ENCODE results near the gene CCDC90B. TPM values are rescaled to one million over a fixed set of nuclear protein-coding genes. Genes with fewer than 3 reads are reported as not detected.
A peak's percentile ranks its signal among the peaks of the same experiment; 100 is the strongest.

The CCDC90B gene
- total RNA-seq, 1 experiment from 2014 or later, result 35.9 TPM

DNA sequence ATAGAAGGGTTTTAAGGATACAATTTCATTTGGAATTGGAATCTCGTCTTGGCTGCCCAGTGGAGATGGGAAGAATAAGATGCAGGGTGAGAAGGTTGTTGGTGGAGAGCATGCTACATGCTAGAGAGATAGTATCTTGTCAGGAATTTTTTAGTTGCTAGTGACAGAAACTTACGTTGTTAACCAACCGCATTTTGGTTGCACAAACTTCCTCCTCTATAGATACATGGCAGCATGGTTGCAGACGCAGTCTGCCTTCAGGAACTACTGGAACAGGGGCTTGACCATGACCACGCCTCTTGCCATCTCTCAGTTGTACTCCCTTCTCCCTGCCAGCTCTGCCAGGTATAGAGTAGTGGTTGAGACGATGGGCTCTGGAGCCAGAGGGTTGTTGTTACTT lies 13.5 kb upstream of the CCDC90B start:
- Histone ChIP-seq H3K4ac (ENCODE audit: low read depth, low read length) (no peak overlapping the region), H2BK5ac (ENCODE audit: insufficient read length, low read length) (no peak overlapping the region), H4K91ac (ENCODE audit: insufficient read length, low read depth, low read length) (no peak overlapping the region), H3K56ac (ENCODE audit: insufficient read length, low read depth, low read length) (no peak overlapping the region), H2AFZ (ENCODE audit: low read length) (no peak overlapping the region), H3K27me3 (ENCODE audit: insufficient read depth, low read length) (no peaks in the 10 kb centered on the region; the same call in 1 of the 2 replicates), H3K14ac (ENCODE audit: insufficient read depth, low read length) (0 out of 2 replicates have a peak overlapping the region, but pooled peaks have one; percentile 42), H3K9me3 (ENCODE audit: control insufficient read depth, low read depth, low read length) (no peaks in the 10 kb centered on the region), H3K4me2 (ENCODE audit: insufficient read depth, insufficient read length, low read length) (no peak overlapping the region), H2BK20ac (ENCODE audit: low read depth, low read length, poor library complexity, severe bottlenecking) (no peak overlapping the region), H2BK12ac (ENCODE audit: insufficient read length, low read depth, low read length) (no peak overlapping the region), H4K8ac (replicated peaks; ENCODE audit: insufficient read length, low read depth, low read length) (peak overlapping the region; percentile 45), H3K27ac (ENCODE audit: insufficient read length, low read depth, low read length) (no peak overlapping the region), H3K79me2 (ENCODE audit: insufficient read depth, low read length) (no peaks in the 10 kb centered on the region), H2BK15ac (ENCODE audit: low read depth, low read length) (no peak overlapping the region), H3K18ac (ENCODE audit: insufficient read length, low read depth, low read length) (no peak overlapping the region), H3K23ac (ENCODE audit: insufficient read length, low read depth, low read length) (no peak overlapping the region), H2AK5ac (ENCODE audit: insufficient read length, low read length) (no peak overlapping the region), H2BK120ac (ENCODE audit: low read depth, low read length, poor library complexity, severe bottlenecking) (no peak overlapping the region), H3T11ph (ENCODE audit: low read length) (no peak overlapping the region), H3K79me1 (ENCODE audit: insufficient read depth, low read depth, low read length, poor library complexity, severe bottlenecking) (no peaks in the 10 kb centered on the region), H3K9ac (ENCODE audit: extremely low read depth, insufficient read length, low read length) (no peak overlapping the region), H4K5ac (ENCODE audit: insufficient read length, low read depth, low read length) (no peak overlapping the region), H3K23me2 (ENCODE audit: insufficient read length, low read depth, low read length, poor library complexity, severe bottlenecking) (no peaks in the 10 kb centered on the region), H4K20me1 (ENCODE audit: control insufficient read depth, insufficient read depth, insufficient read length) (no peaks in the 10 kb centered on the region), H3K4me1 (ENCODE audit: insufficient read depth, low read length) (no peaks in the 10 kb centered on the region)
- DNase-seq, result no peak
- WGBS (ENCODE audit: extremely low coverage, insufficient read length, low lambda C conversion rate), result no CpG with 5 or more reads among the region's 6 CpGs
- Mint-ChIP-seq H3K9me3 (no peaks in the 10 kb centered on the region), H3K27me3 (ENCODE audit: low read depth) (no peaks in the 10 kb centered on the region; the same call in 1 of the 2 replicates), H3K36me3 (ENCODE audit: insufficient read depth in 1 of 3, low read depth in 3 of 3) (no peaks in the 10 kb centered on the region), H3K27ac (no peak overlapping the region), H3K4me1 (no peaks in the 10 kb centered on the region), H3K4me3 (no peak overlapping the region)
- TF ChIP-seq, protein P1, sequence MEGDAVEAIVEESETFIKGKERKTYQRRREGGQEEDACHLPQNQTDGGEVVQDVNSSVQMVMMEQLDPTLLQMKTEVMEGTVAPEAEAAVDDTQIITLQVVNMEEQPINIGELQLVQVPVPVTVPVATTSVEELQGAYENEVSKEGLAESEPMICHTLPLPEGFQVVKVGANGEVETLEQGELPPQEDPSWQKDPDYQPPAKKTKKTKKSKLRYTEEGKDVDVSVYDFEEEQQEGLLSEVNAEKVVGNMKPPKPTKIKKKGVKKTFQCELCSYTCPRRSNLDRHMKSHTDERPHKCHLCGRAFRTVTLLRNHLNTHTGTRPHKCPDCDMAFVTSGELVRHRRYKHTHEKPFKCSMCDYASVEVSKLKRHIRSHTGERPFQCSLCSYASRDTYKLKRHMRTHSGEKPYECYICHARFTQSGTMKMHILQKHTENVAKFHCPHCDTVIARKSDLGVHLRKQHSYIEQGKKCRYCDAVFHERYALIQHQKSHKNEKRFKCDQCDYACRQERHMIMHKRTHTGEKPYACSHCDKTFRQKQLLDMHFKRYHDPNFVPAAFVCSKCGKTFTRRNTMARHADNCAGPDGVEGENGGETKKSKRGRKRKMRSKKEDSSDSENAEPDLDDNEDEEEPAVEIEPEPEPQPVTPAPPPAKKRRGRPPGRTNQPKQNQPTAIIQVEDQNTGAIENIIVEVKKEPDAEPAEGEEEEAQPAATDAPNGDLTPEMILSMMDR (conservative IDR thresholded peaks at IDR 0.05), result no peak
